Esophagus squamous epithelium (tissue), 5 donors: ENCODE data around the gene SRP68. TPM values are rescaled to one million over a fixed set of nuclear protein-coding genes. Genes with fewer than 3 reads are reported as not detected.

Experiments
- DNase-seq: peaks from one replicate; lab custom pipeline; 2025; lab: John Stamatoyannopoulos, UW
- H3K27ac ChIP-seq, 4 donors: fragments of 200-600 bp; sonication (generic); one replicate each; pipeline ENCODE4 v1.5.1; 2016 to 2019; ENCODE audit warnings: mild to moderate bottlenecking in 1 of 4
- H3K27me3 ChIP-seq, 4 donors: fragments of 200-600 bp; sonication (generic); 1 replicate in 3 of 4; 2 replicates in 1 of 4; pipeline versions ENCODE4 v1.5.1 to v1.6.0; 2017 to 2021; ENCODE audit warnings: antibody characterized with exemption in 1 of 4
- H3K36me3 ChIP-seq, 3 donors: fragments of 200-600 bp; sonication (generic); one replicate each; pipeline ENCODE4 v1.5.1; 2016 to 2019
- H3K4me1 ChIP-seq, 3 donors: fragments of 200-600 bp; sonication (generic); one replicate each; pipeline ENCODE4 v1.5.1; 2017 to 2019
- H3K4me3 ChIP-seq, 4 donors: fragments of 200-600 bp; sonication (generic); 1 replicate in 3 of 4; 2 replicates in 1 of 4; pipeline ENCODE4 v1.5.1; 2016 to 2019; ENCODE audit warnings: mild to moderate bottlenecking in 2 of 4, moderate library complexity in 1 of 4
- H3K9me3 ChIP-seq, 3 donors: fragments of 200-600 bp; sonication (generic); one replicate each; pipeline ENCODE4 v1.5.1; 2016 to 2019
- CTCF ChIP-seq, 6 experiments: fragments of 450-650 bp in 4 of 6; fragments of 200-600 bp in 2 of 6; sonication (generic) in 2 of 6; IDR thresholded peaks; one replicate each; pipeline ENCODE4 v1.5.1; 2016 to 2019; ENCODE audit warnings: antibody characterized with exemption in 6 of 6, mild to moderate bottlenecking in 4 of 6, moderate library complexity in 4 of 6
- POLR2A ChIP-seq, 4 donors: fragments of 450-650 bp; IDR thresholded peaks; one replicate each; pipeline ENCODE4 v1.6.1; 2017; ENCODE audit warnings: antibody characterized with exemption in 4 of 4, mild to moderate bottlenecking in 4 of 4, moderate library complexity in 3 of 4
- WGBS, 2 donors: methylation state at CpG; one replicate each; pipeline ENCODE4 v1.1.5; 2018; 5-methylcytosine and 5-hydroxymethylcytosine counted together
- intact Hi-C: fragments of 100-400 bp; cut with DNase I; formaldehyde crosslinking; loops from one replicate; pipeline ENCODE4 v1.15.0; 2022
- total RNA-seq, 4 donors: library from RNA; depleted of rRNA; stranded (reverse); fragments of >200 nt; gene quantifications; one replicate each; pipeline ENCODE4 v1.1.0, GENCODE V29; 2016
- donor health status: DM: yes; HTN: yes; CAD: no.

The SRP68 gene
- total RNA-seq, 4 donors from 2014 or later = 40.6 to 78.0 (median 52.7) TPM

GRCh38 chr17:76076765-76077583, 4.7 kb upstream of the SRP68 start:
- H3K27ac ChIP-seq = no peak overlapping the region
- peak overlapping the region in 1 of 4 donors; percentile 52 for H3K4me3 ChIP-seq
- no peaks in the 10 kb centered on the region for H3K9me3 ChIP-seq
- peaks cover 0 to 4% (median 0%) of the 10 kb centered on the region in 3 donors for H3K36me3 ChIP-seq
- DNase-seq = no peak
- intact Hi-C loops = no loop called here
- H3K27me3 ChIP-seq = peaks cover 23 to 76% (median 39%) of the 10 kb centered on the region in 4 donors
- H3K4me1 ChIP-seq = peaks cover 35 to 61% (median 38%) of the 10 kb centered on the region in 3 donors
- WGBS, 2 donors = 3 to 20% methylated on average over 5 to 18 of the region's 82 CpGs
- no peak for TF ChIP-seq CTCF (IDR thresholded peaks at IDR 0.05)
- TF ChIP-seq POLR2A (IDR thresholded peaks at IDR 0.05) = no peak

- TF ChIP-seq POLR2A (IDR thresholded peaks at IDR 0.05) = no peak
- no peak for TF ChIP-seq CTCF (IDR thresholded peaks at IDR 0.05)
- intact Hi-C loops = no loop called here
- DNase-seq = no peak
- H3K9me3 ChIP-seq = no peaks in the 10 kb centered on the region
- H3K36me3 ChIP-seq = no peaks in the 10 kb centered on the region
- H3K4me3 ChIP-seq = peak overlapping the region in 2 of 4 donors; percentile 36 to 52
- no peak overlapping the region for H3K27ac ChIP-seq
- peaks cover 35 to 68% (median 38%) of the 10 kb centered on the region in 3 donors for H3K4me1 ChIP-seq
- 3 to 15% methylated on average over 4 to 13 of the region's 41 CpGs for WGBS, 2 donors
- peaks cover 23 to 76% (median 39%) of the 10 kb centered on the region in 4 donors for H3K27me3 ChIP-seq
Observed at GRCh38 chr17:76076146-76076764, 3.9 kb upstream of the SRP68 start.

GRCh38 chr17:76075364-76076145, 3.2 kb upstream of the SRP68 start:
- H3K4me1 ChIP-seq = peaks cover 42 to 73% (median 44%) of the 10 kb centered on the region in 3 donors

More at GRCh38 chr17:76075364-76076145, 3.2 kb upstream of the SRP68 start:
- TF ChIP-seq CTCF (IDR thresholded peaks at IDR 0.05) (peak in 2 of 6 experiments; percentile 8 to 24), POLR2A (IDR thresholded peaks at IDR 0.05) (no peak)
- Histone ChIP-seq H3K4me3 (peak overlapping the region in 3 of 4 donors; percentile 11 to 52 (median 36)), H3K27ac (no peak overlapping the region), H3K27me3 (peaks cover 23 to 73% (median 39%) of the 10 kb centered on the region in 4 donors), H3K9me3 (no peaks in the 10 kb centered on the region), H3K36me3 (no peaks in the 10 kb centered on the region)
- intact Hi-C loops = no loop called here
- 3% methylated on average over 25 to 37 of the region's 48 CpGs for WGBS, 2 donors
- no peak for DNase-seq
